GM19455 (cell line): ENCODE measurements around the gene COL9A2.

Experiments
- ATAC-seq: cut with Tn5 transposase; IDR thresholded peaks from one replicate; pipeline ENCODE4 v1.9.1; 2021; ENCODE audit not compliant: unreplicated experiment

The COL9A2 gene

GRCh38 chr1:40303790-40304189 is 13.3 kb downstream of the COL9A2 start:
- ATAC-seq: no peak

GRCh38 chr1:40303051-40303771 is 13.9 kb downstream of the COL9A2 start:
- ATAC-seq: no peak

GRCh38 chr1:40302475-40302874 is 14.6 kb downstream of the COL9A2 start:
- no peak for ATAC-seq

GRCh38 chr1:40301541-40302299 is 15.4 kb downstream of the COL9A2 start:
- ATAC-seq: no peak

GRCh38 chr1:40301066-40301465 is 16.0 kb downstream of the COL9A2 start:
- no peak for ATAC-seq

- ATAC-seq: no peak
Observed at GRCh38 chr1:40300651-40301050, 16.4 kb downstream of the COL9A2 start.

GRCh38 chr1:40300249-40300567 is 16.9 kb downstream of the COL9A2 start:
- no peak for ATAC-seq

GRCh38 chr1:40299366-40300248 is 17.5 kb downstream of the COL9A2 start:
- ATAC-seq: no peak

- no peak for ATAC-seq
Observed at GRCh38 chr1:40291293-40291692, 25.8 kb downstream of the COL9A2 start.

GRCh38 chr1:40281853-40282252 is 35.2 kb downstream of the COL9A2 start:
- no peak for ATAC-seq

- ATAC-seq: no peak
Observed at GRCh38 chr1:40276122-40276521, 41.0 kb downstream of the COL9A2 start.

- ATAC-seq: no peak
Observed at GRCh38 chr1:40274331-40274730, 42.8 kb downstream of the COL9A2 start.

GRCh38 chr1:40273547-40274166 is 43.4 kb downstream of the COL9A2 start:
- no peak for ATAC-seq

GRCh38 chr1:40272653-40273213 is 44.4 kb downstream of the COL9A2 start:
- ATAC-seq: no peak

- ATAC-seq: no peak
Observed at GRCh38 chr1:40270152-40270834, 46.8 kb downstream of the COL9A2 start.

GRCh38 chr1:40268211-40268610 is 48.9 kb downstream of the COL9A2 start:
- no peak for ATAC-seq

- ATAC-seq: no peak
Observed at GRCh38 chr1:40267767-40268187, 49.3 kb downstream of the COL9A2 start.

GRCh38 chr1:40266786-40267535 is 50.1 kb downstream of the COL9A2 start:
- ATAC-seq: no peak

- ATAC-seq: no peak
Observed at GRCh38 chr1:40265919-40266318, 51.2 kb downstream of the COL9A2 start.

- no peak for ATAC-seq
Observed at GRCh38 chr1:40265298-40265697, 51.8 kb downstream of the COL9A2 start.
